Nephron (organoid): ENCODE data around the gene RWDD4.

Experiments
- H3K27ac Mint-ChIP-seq, 3 experiments: 2 replicates each; pipeline ENCODE4 v1.8.0; 2020; ENCODE audit warnings: mixed read lengths in 3 of 3, mild to moderate bottlenecking in 2 of 3, moderate library complexity in 1 of 3
- H3K27me3 Mint-ChIP-seq: 2 replicates; pipeline ENCODE4 v1.8.0; 2021; ENCODE audit warnings: low read depth, mild to moderate bottlenecking, moderate library complexity, mixed read lengths
- H3K36me3 Mint-ChIP-seq: 2 replicates; pipeline ENCODE4 v1.8.0; 2020; ENCODE audit warnings: low read depth, mixed read lengths
- H3K4me1 Mint-ChIP-seq: 2 replicates; pipeline ENCODE4 v1.8.0; 2020; ENCODE audit warnings: mixed read lengths
- H3K4me3 Mint-ChIP-seq, 3 experiments: 2 replicates each; pipeline ENCODE4 v1.8.0; 2020; ENCODE audit warnings: mild to moderate bottlenecking in 3 of 3, mixed read lengths in 3 of 3, moderate library complexity in 2 of 3
- H3K9me3 Mint-ChIP-seq: 2 replicates; pipeline ENCODE4 v1.8.0; 2020; ENCODE audit warnings: mixed read lengths
- TF ChIP-seq, protein P1 (sequence below), 3 experiments: fragments of 200-600 bp; sonication (generic); IDR thresholded peaks; one replicate each; pipeline ENCODE4 v1.5.0; 2021; ENCODE audit warnings: antibody characterized with exemption in 3 of 3; ENCODE audit not compliant: unreplicated experiment in 3 of 3

The RWDD4 gene

GRCh38 chr4:183635741-183636140 is 23.2 kb downstream of the RWDD4 start:
- Mint-ChIP-seq H3K4me3 (peak overlapping the region; percentile 48 to 58 (median 52)), H3K4me1 (peaks cover 20% of the 10 kb centered on the region), H3K27me3 (no peaks in the 10 kb centered on the region), H3K27ac (peak overlapping the region; percentile 94 to 96 (median 96)), H3K36me3 (no peaks in the 10 kb centered on the region), H3K9me3 (no peaks in the 10 kb centered on the region)
- TF ChIP-seq, protein P1, sequence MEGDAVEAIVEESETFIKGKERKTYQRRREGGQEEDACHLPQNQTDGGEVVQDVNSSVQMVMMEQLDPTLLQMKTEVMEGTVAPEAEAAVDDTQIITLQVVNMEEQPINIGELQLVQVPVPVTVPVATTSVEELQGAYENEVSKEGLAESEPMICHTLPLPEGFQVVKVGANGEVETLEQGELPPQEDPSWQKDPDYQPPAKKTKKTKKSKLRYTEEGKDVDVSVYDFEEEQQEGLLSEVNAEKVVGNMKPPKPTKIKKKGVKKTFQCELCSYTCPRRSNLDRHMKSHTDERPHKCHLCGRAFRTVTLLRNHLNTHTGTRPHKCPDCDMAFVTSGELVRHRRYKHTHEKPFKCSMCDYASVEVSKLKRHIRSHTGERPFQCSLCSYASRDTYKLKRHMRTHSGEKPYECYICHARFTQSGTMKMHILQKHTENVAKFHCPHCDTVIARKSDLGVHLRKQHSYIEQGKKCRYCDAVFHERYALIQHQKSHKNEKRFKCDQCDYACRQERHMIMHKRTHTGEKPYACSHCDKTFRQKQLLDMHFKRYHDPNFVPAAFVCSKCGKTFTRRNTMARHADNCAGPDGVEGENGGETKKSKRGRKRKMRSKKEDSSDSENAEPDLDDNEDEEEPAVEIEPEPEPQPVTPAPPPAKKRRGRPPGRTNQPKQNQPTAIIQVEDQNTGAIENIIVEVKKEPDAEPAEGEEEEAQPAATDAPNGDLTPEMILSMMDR (IDR thresholded peaks at IDR 0.05; ENCODE audit: unreplicated experiment in 3 of 3): no peak

GRCh38 chr4:183635321-183635720 is 23.7 kb downstream of the RWDD4 start:
- TF ChIP-seq, protein P1 (IDR thresholded peaks at IDR 0.05; ENCODE audit: unreplicated experiment in 3 of 3): no peak
- Mint-ChIP-seq H3K9me3 (no peaks in the 10 kb centered on the region), H3K4me1 (peaks cover 20% of the 10 kb centered on the region)

DNA sequence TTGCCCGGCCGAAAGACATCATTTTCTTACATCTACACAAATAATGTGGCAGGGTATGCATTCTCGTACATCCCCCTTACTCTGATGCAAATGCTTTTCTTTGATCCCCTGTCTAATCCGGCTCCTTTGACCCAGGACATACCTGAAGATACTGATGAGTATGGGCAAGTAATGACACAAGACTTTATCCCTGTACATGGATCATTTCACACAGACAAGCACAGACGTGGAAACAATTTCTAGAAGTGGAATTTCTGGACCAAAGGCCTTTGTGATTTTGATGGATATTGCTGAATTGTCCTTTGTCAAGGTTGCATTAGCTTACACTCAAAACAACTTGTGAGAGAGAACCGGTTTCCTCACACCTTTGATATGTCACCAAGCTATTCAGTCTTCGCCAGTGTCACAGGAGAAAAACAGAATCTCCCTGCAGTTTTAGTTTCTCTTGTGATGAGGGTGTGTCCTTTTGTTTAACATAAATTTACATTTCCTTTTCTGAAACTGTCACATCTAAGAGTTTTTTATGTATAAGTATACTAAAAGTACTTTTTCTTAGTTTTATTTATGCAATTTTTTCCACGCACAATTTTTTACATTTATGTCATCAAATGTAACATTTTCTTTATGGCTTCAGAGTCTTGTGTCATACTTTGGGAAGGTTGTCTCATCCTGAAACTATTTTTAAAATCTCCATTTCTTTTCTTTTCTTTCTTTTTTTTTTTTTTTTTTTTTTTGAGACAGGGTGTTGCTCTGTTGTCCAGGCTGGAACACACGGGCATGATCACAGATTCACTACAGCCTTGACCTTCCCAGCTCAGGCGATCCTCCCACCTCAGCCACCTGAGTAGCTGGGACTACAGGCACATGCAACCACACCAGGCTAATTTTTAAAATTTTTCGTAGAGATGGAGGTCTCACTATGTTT is 25.2 kb downstream of the RWDD4 start:
- Mint-ChIP-seq H3K4me3 (no peak overlapping the region), H3K27me3 (no peaks in the 10 kb centered on the region), H3K4me1 (peaks cover 20% of the 10 kb centered on the region), H3K36me3 (no peaks in the 10 kb centered on the region), H3K27ac (peak overlapping the region in 1 of 3 experiments; percentile 59), H3K9me3 (no peaks in the 10 kb centered on the region)
- TF ChIP-seq, protein P1 (IDR thresholded peaks at IDR 0.05; ENCODE audit: unreplicated experiment in 3 of 3): no peak

More at GRCh38 chr4:183635321-183635720, 23.7 kb downstream of the RWDD4 start:
- Mint-ChIP-seq H3K36me3 (no peaks in the 10 kb centered on the region), H3K4me3 (peak overlapping the region; percentile 16 to 48 (median 48)), H3K27me3 (no peaks in the 10 kb centered on the region), H3K27ac (peak overlapping the region; percentile 94 to 96 (median 96))

DNA sequence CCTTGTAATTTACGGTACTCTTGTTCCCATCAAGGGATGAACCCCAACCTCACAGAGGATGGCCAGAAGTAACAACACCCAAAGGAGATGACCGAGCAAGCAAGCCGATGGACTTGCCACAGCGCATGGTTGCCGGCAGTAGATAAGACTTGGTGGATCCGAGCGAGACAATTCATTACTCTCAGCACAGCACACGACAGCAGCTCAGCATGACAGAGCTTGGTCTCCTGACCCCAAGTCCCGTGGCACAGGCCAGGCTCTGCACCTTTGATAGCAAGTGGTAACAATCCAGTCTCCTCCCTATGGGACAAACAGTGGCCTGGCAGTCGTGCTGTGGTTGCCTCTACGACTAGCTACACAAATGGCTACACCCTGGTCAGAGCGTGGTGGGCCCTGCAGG is 26.3 kb downstream of the RWDD4 start:
- Mint-ChIP-seq H3K27me3 (no peaks in the 10 kb centered on the region), H3K4me1 (peaks cover 31% of the 10 kb centered on the region), H3K9me3 (no peaks in the 10 kb centered on the region), H3K27ac (peak overlapping the region in 1 of 3 experiments; percentile 28), H3K36me3 (no peaks in the 10 kb centered on the region), H3K4me3 (no peak overlapping the region)
- TF ChIP-seq, protein P1 (IDR thresholded peaks at IDR 0.05; ENCODE audit: unreplicated experiment in 3 of 3): no peak

GRCh38 chr4:183631577-183632198 is 27.3 kb downstream of the RWDD4 start:
- H3K4me3 Mint-ChIP-seq: no peak overlapping the region
- peak overlapping the region in 2 of 3 experiments; percentile 51 to 57 for H3K27ac Mint-ChIP-seq
- TF ChIP-seq, protein P1 (IDR thresholded peaks at IDR 0.05; ENCODE audit: unreplicated experiment in 3 of 3): no peak
- peaks cover 29% of the 10 kb centered on the region for H3K4me1 Mint-ChIP-seq
- H3K27me3 Mint-ChIP-seq: no peaks in the 10 kb centered on the region
- H3K9me3 Mint-ChIP-seq: no peaks in the 10 kb centered on the region
- no peaks in the 10 kb centered on the region for H3K36me3 Mint-ChIP-seq
